ENCODE data around the gene DYNC1H1. TPM values are rescaled to one million over a fixed set of nuclear protein-coding genes. Genes with fewer than 3 reads are reported as not detected.

The DYNC1H1 gene
- total and polyA plus RNA-seq, 12 donors, result 202 to 509 (median 348) TPM

GRCh38 chr14:101925152-101925551, 39.2 kb upstream of the DYNC1H1 start:
- H3K9me3 ChIP-seq (replicated peaks in 1 of 3), result no peaks in the 10 kb centered on the region
- WGBS, 4 donors, result 96 to 98% (median 97%) methylated on average over 32 to 33 of the region's 33 CpGs
- no peak overlapping the region for H3K27ac ChIP-seq
- intact Hi-C loops (cut with DNase I), result no loop called here
- H3K4me1 ChIP-seq (replicated peaks in 1 of 2), result peaks cover 14 to 17% of the 10 kb centered on the region in 2 donors
- H3K27me3 ChIP-seq, result no peaks in the 10 kb centered on the region
- H3K4me3 ChIP-seq, result no peak overlapping the region
- DNase-seq, result peak in 1 of 7 donors; percentile 17
- H3K36me3 ChIP-seq (replicated peaks in 1 of 2), result peaks cover 0 to 17% of the 10 kb centered on the region in 2 donors
- no peak for TF ChIP-seq POLR2A (IDR thresholded peaks at IDR 0.05)
- TF ChIP-seq CTCF (IDR thresholded peaks at IDR 0.05), result no peak

GRCh38 chr14:101926085-101926484, 38.3 kb upstream of the DYNC1H1 start:
- DNase-seq, result peak in 1 of 7 donors; percentile 6
- no peak overlapping the region for H3K27ac ChIP-seq
- WGBS, 4 donors, result 82 to 89% (median 87%) methylated on average over 8 of the region's 8 CpGs
- no peaks in the 10 kb centered on the region for H3K9me3 ChIP-seq (replicated peaks in 1 of 3)
- intact Hi-C loops (cut with DNase I), result no loop called here
- TF ChIP-seq POLR2A (IDR thresholded peaks at IDR 0.05) (no peak), CTCF (IDR thresholded peaks at IDR 0.05) (no peak)
- H3K4me3 ChIP-seq, result no peak overlapping the region
- peaks cover 14 to 17% of the 10 kb centered on the region in 2 donors for H3K4me1 ChIP-seq (replicated peaks in 1 of 2)
- H3K27me3 ChIP-seq, result no peaks in the 10 kb centered on the region
- H3K36me3 ChIP-seq (replicated peaks in 1 of 2), result peaks cover 0 to 17% of the 10 kb centered on the region in 2 donors

DNA sequence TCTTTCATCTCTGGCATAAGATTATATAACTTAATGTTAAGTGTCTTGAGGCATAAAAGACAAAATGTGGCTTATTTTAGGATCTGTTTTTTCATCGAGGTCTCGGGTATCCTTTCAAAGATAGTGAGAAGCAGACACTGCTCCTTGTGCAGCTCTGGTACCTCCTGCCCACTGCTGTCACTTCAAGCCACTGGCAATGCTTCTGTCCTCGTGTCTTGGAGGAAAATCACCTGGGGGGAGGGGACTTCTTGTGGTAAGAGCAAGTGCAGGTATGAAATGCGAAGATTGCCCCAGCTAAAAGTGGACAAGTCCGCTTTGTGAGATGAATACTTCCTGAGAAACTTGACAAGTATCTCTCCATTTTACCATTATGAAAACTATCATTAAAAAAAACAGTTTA, 37.8 kb upstream of the DYNC1H1 start:
- intact Hi-C loops (cut with DNase I), result no loop called here
- WGBS, 4 donors, result 68 to 80% (median 76%) methylated on average over 5 of the region's 5 CpGs

GRCh38 chr14:101927859-101928258, 36.5 kb upstream of the DYNC1H1 start:
- 13 to 23% (median 17%) methylated on average over 10 of the region's 10 CpGs for WGBS, 4 donors
- peak in 1 of 2 donors; percentile 44 for TF ChIP-seq POLR2A (IDR thresholded peaks at IDR 0.05)
- peak in 1 of 6 experiments; percentile 8 for TF ChIP-seq CTCF (IDR thresholded peaks at IDR 0.05)
- intact Hi-C loops (cut with DNase I), result no loop called here
- H3K27me3 ChIP-seq, result no peaks in the 10 kb centered on the region
- H3K9me3 ChIP-seq (replicated peaks in 1 of 3), result no peaks in the 10 kb centered on the region
- H3K4me1 ChIP-seq (replicated peaks in 1 of 2), result peaks cover 14 to 17% of the 10 kb centered on the region in 2 donors
- H3K36me3 ChIP-seq (replicated peaks in 1 of 2), result peaks cover 0 to 7% of the 10 kb centered on the region in 2 donors
- peak overlapping the region in 4 of 5 donors; percentile 48 to 68 (median 56) for H3K27ac ChIP-seq
- no peak overlapping the region for H3K4me3 ChIP-seq
- peak; percentile 87 to 97 (median 94) for DNase-seq

More for the DNA sequence above, 37.8 kb upstream of the DYNC1H1 start:
- peak in 1 of 7 donors; percentile 14 for DNase-seq
- H3K4me1 ChIP-seq (replicated peaks in 1 of 2), result peaks cover 14 to 17% of the 10 kb centered on the region in 2 donors
- H3K36me3 ChIP-seq (replicated peaks in 1 of 2), result peaks cover 0 to 17% of the 10 kb centered on the region in 2 donors
- TF ChIP-seq CTCF (IDR thresholded peaks at IDR 0.05) (no peak), POLR2A (IDR thresholded peaks at IDR 0.05) (no peak)
- H3K27me3 ChIP-seq, result no peaks in the 10 kb centered on the region
- H3K27ac ChIP-seq, result no peak overlapping the region
- no peak overlapping the region for H3K4me3 ChIP-seq
- no peaks in the 10 kb centered on the region for H3K9me3 ChIP-seq (replicated peaks in 1 of 3)

All from adrenal gland (tissue), 12 donors.